Nephron progenitor cell (in vitro differentiated cells): ENCODE results near the gene DOLK.

ENCODE experiments used
- DNase-seq: peaks from one replicate; pipeline ENCODE4 v3.0.0; 2021
- H3K27ac Mint-ChIP-seq: 2 replicates; pipeline ENCODE4 v1.8.0; 2021; ENCODE audit warnings: mild to moderate bottlenecking, moderate library complexity, mixed read lengths
- H3K27me3 Mint-ChIP-seq: 2 replicates; pipeline ENCODE4 v1.8.0; 2021; ENCODE audit warnings: mild to moderate bottlenecking, low read depth, mixed read lengths; ENCODE audit not compliant: poor library complexity
- H3K36me3 Mint-ChIP-seq: 2 replicates; pipeline ENCODE4 v1.8.0; 2021; ENCODE audit warnings: low read depth, mixed read lengths
- H3K4me1 Mint-ChIP-seq: 2 replicates; pipeline ENCODE4 v1.8.0; 2021; ENCODE audit warnings: mixed read lengths
- H3K4me3 Mint-ChIP-seq: 2 replicates; pipeline ENCODE4 v1.8.0; 2021; ENCODE audit warnings: mild to moderate bottlenecking, moderate library complexity, mixed read lengths
- H3K9me3 Mint-ChIP-seq: 2 replicates; pipeline ENCODE4 v1.8.0; 2021; ENCODE audit warnings: mild to moderate bottlenecking, moderate library complexity, mixed read lengths
- CTCF ChIP-seq: fragments of 200-600 bp; sonication (generic); IDR thresholded peaks from 2 replicates; pipeline ENCODE4 v1.5.0; 2021; ENCODE audit warnings: antibody characterized with exemption

The DOLK gene

DNA sequence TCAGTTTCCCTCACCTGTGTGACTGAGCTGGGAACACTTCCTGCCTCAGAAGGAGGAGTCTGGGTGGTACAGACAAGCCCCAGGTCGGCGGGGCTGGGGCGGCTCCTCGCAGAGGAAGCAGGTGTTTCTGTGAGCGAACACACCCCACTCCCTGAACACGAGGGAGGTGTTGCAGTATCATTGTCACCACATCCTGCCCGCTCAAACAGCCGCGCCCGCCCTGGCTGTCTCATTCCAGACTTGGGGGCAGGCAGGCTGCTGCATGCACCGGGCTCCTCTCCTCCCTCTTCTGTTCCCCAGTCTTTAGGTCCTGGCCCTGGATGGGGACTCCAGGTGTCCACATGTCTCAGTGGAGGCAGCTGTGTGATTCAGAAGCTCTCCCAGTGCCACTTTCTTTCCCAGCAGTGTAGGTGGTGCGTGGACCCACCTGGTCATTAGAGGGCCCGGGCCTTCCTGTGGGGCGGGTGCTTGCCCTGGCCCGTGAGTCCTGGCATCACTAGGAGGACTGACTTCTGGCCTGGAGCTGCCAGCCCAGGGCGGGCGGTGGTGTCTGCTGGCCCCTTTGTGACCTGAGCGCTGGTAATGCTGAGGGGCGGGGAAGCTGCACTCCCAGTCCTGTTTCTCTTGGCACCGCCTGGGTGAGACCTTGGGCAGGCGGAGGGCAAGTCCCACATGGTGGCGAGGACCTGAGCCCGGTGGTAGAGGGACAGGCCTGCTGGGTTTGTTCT lies 44.9 kb downstream of the DOLK start:
- DNase-seq = no peak
- no peaks in the 10 kb centered on the region for H3K27me3 Mint-ChIP-seq
- peaks cover 17% of the 10 kb centered on the region for H3K4me1 Mint-ChIP-seq
- H3K36me3 Mint-ChIP-seq = peaks cover 4% of the 10 kb centered on the region
- H3K4me3 Mint-ChIP-seq = no peak overlapping the region
- no peaks in the 10 kb centered on the region for H3K9me3 Mint-ChIP-seq
- no peak overlapping the region for H3K27ac Mint-ChIP-seq
- no peak for TF ChIP-seq CTCF

DNA sequence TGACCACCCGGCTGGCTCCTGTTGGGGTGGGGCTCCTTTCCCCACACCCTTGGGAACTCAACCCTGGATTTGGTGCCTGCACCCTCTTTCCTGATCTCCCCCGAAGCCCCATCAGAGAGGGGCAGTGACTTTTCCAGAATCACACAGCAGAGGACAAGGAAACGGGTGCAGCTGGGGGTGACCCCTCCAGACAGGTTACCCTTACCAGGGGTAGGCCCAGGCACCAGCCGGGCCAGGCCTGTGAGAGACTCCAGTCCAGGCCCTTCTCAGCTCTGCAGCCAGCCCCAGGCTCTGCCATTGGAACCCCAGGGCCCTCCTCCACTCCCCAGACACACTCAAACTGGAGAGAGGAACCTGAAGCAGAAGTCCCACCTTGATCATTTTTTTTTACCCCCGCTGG lies 45.6 kb downstream of the DOLK start:
- Mint-ChIP-seq H3K4me3 (no peak overlapping the region), H3K27ac (no peak overlapping the region), H3K4me1 (peaks cover 17% of the 10 kb centered on the region), H3K27me3 (no peaks in the 10 kb centered on the region), H3K9me3 (no peaks in the 10 kb centered on the region), H3K36me3 (peaks cover 4% of the 10 kb centered on the region)
- TF ChIP-seq CTCF = no peak
- DNase-seq = no peak

GRCh38 chr9:128901379-128901778 lies 46.0 kb downstream of the DOLK start:
- Mint-ChIP-seq H3K36me3 (peaks cover 4% of the 10 kb centered on the region), H3K27me3 (no peaks in the 10 kb centered on the region), H3K9me3 (no peaks in the 10 kb centered on the region), H3K4me1 (peaks cover 17% of the 10 kb centered on the region), H3K4me3 (no peak overlapping the region), H3K27ac (no peak overlapping the region)
- DNase-seq = no peak
- no peak for TF ChIP-seq CTCF

DNA sequence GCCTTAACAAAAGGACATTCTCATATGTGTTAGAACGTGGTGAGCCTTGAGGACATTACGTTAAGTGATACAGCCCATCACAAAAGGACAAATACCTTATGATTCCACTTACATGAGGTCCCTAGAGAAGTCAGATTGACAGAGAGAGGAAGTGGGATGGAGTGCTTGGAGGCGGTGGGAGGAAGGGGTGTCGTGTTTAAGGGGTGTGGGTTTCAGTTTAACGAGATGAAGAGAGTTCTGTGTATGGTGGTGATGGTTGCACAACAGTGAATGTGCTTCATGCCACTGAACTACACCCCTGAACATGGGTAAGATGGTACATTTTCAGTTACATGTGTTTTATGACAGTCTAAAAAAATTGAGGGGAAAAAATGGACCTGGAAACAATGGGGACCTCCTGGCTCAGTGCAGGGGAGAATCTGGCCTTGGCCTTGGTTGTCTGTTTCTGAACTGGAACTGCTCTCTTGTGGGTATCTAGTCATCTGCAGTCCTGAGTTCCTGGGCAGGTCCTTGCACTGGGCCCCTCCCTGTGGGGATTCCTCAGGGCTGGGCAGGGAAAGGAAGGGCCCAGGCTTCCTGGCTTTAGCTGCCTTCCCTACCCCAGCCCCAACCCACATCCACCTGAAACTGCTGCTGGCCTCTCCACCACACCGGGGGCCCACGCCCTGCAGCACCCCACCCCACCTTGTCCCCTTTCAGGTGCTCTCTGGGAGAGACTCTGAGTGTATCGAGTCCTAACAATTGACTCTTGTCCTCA lies 47.7 kb downstream of the DOLK start:
- peak overlapping the region; percentile 89 for H3K27ac Mint-ChIP-seq
- no peak for DNase-seq
- H3K4me1 Mint-ChIP-seq = peaks cover 22% of the 10 kb centered on the region
- H3K36me3 Mint-ChIP-seq = peaks cover 8% of the 10 kb centered on the region
- no peaks in the 10 kb centered on the region for H3K27me3 Mint-ChIP-seq
- H3K9me3 Mint-ChIP-seq = no peaks in the 10 kb centered on the region
- H3K4me3 Mint-ChIP-seq = no peak overlapping the region
- no peak for TF ChIP-seq CTCF

GRCh38 chr9:128898845-128899565 lies 48.4 kb downstream of the DOLK start:
- TF ChIP-seq CTCF = no peak
- Mint-ChIP-seq H3K4me1 (peaks cover 22% of the 10 kb centered on the region), H3K27ac (peak overlapping the region; percentile 89), H3K4me3 (no peak overlapping the region), H3K27me3 (no peaks in the 10 kb centered on the region), H3K36me3 (peaks cover 9% of the 10 kb centered on the region), H3K9me3 (no peaks in the 10 kb centered on the region)
- no peak for DNase-seq
